T47D (cell line): Measurements from ENCODE around the gene ERMN.
A peak's percentile ranks its signal among the peaks of the same experiment; 100 is the strongest.
"Not testable (repeated sequence)": the region's sequence is repeated elsewhere in the genome, so short reads cannot be mapped to it uniquely, and the experiment has no call there.

Experiments
- DNase-seq, 2 experiments: peaks; one replicate each; pipeline versions ENCODE4 v3.0.0 to v3.0.0-alpha.2; 2011 to 2012; ENCODE audit warnings: low read depth in 1 of 2, low spot score in 1 of 2
- JUND ChIP-seq: IDR thresholded peaks from 2 replicates; pipeline ENCODE4 v1.6.1; 2012; ENCODE audit warnings: low read depth
- in situ Hi-C: cut with HindIII; loops from 2 replicates; pipeline ENCODE4 v1.10.0; 2016; ENCODE audit warnings: low sequenced_read_pairs, low pct_unique_long_range_greater_than_20kb

The ERMN gene

DNA sequence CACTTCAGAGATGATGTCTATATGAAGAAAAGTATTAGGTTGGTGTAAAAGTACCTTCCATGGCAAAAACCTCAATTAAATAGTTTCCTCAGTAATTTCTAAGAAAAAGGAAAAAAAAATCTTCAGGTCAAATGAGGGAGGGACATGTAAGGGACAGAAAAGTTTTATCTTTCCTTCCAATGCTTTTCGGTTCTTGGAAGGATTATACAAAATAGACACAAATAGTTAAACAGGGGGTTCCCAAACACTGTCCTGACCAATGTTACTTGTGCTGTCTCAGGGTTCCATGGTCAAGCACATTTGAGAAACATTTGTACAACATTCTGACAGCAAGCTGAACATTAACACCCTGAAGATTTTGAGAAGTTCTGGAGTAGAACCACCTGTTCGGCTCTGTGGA, 22.0 kb downstream of the ERMN start:
- no peak for DNase-seq
- TF ChIP-seq JUND: no peak
- in situ Hi-C loops: no loop called here

DNA sequence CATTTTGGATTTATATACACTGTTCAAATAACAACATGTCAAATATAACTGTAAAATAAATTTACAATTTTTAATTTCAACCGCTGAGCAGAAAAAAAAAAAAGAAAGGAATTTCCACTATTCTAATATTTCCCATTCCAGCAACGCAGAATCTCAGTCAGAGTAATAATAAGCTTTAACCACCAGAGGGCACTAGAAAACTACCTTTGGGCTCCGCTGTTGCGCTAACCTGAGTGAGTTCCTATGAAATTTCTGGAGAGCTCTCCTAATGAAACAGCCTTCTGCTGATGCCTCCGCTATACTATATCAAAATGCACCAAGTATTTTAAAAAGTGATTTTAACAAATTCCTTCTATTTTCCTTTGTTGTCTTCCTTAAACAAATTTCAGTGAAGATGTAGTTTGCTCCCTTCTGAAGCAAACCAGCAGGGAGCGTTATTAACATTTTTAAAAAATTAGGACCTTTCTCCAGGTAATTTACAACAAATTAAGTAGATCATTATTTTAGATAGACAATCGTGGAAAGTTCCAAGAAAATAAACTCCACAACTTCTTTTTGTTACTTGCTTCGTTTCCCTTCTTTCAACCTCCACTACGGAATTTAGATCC, 23.0 kb downstream of the ERMN start:
- no peak for TF ChIP-seq JUND
- peak in 1 of 2 experiments; percentile 58 for DNase-seq
- in situ Hi-C loops: no loop called here

DNA sequence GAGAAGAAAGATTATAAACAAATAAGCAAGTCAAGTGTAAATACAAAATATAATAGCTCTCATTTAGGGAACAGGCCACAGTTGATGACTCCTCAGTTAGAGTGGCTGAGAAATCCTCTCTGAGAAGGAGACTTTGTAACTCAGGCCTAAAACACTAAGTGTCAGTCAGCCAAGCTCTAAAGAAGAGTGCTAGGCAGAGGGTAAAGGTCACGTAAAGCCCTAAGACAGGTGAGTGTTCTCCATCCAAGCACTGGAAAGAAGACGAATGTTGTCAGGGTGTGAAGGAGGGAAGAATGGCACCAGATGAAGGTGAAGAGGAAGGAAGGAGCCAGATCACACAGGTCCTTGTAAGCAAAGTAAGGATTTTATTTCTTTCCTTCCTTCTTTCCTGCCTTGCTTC, 24.3 kb downstream of the ERMN start:
- no peak for DNase-seq
- TF ChIP-seq JUND: no peak
- in situ Hi-C loops: no loop called here

DNA sequence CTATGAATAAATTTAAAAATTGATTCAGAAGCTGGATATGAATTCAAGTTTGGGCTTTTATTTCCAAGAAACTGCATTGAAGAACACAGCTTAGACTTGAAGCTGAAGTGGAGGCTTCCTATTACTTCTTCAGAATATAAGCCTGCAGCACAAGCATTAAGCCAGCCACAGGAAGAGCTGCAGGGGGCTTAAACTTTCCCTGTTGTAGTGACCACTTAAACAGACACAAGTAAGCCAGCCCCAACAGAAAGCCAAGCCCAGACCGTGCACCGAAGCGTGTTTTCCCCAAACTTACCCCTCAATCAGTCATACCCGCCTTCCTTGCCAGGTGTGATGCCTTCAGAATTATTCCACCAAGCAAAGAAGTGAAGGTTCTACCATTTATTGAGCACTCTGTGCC, 28.7 kb downstream of the ERMN start:
- TF ChIP-seq JUND: no peak
- in situ Hi-C loops: no loop called here

GRCh38 chr2:157296490-157296889, 29.1 kb downstream of the ERMN start:
- DNase-seq: no peak
- in situ Hi-C loops: no loop called here
- no peak for TF ChIP-seq JUND

More for the DNA sequence above, 28.7 kb downstream of the ERMN start:
- DNase-seq: no peak

DNA sequence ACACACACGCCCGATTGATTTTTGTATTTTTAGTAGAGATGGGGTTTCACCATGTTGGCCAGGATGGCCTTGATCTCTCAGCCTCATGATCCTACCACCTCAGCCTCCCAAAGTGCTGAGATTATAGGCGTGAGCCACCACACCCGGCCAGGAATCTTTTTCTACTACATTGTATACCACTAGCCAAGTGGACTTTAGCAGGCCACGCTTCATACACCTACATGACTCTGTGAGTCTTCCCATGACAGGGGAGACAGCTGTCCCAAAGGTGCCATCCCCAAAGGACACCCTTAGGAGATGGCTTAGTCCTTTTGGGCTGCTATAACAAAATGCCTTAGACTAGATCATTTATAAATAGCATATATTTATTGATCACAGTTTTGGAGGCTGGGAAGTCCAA, 32.8 kb downstream of the ERMN start:
- no peak for TF ChIP-seq JUND
- no peak for DNase-seq
- in situ Hi-C loops: no loop called here

DNA sequence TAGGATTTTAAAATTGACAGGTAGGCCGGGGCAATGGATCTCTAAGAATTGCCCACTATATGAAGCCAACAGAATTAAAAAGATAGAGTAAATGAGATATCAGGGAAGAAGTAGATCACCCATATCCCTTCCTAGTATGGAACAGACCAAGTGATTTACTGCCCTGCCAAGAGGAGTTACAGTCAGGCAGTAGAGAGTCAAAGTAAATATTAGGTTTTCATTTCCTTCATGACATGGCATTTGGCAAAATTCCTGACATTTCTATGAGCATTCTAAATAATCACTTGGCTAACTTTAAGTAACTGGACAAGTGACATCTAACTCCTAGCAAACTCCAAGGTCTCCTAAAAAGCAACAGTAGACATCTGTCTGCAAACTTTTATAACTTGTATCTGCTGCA, 34.6 kb downstream of the ERMN start:
- in situ Hi-C loops: no loop called here
- DNase-seq: peak in 1 of 2 experiments; percentile 74
- TF ChIP-seq JUND: no peak

GRCh38 chr2:157290525-157290924, 35.1 kb downstream of the ERMN start:
- no peak for DNase-seq
- TF ChIP-seq JUND: no peak
- in situ Hi-C loops: no loop called here

DNA sequence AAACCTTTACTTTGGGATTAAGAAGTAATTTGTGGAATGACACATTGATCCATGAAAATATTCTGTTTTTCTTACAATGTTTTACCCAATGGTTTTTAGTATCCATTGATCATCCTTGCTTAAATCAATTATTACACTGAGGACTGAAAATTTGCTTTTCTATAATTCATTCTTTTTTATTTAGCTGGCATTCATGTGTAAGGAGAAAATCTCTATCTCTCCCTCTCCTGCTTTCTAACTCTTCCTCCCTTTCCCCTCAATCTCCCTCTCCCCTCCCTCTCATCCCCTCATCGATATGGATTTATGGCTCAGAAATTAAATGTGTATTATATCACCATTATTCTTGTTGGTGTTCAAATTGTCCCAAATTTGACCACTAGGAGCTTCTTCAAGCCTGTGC, 38.5 kb downstream of the ERMN start:
- TF ChIP-seq JUND: no peak
- in situ Hi-C loops: no loop called here

GRCh38 chr2:157283468-157283867, 42.2 kb downstream of the ERMN start:
- in situ Hi-C loops: no loop called here
- TF ChIP-seq JUND: no peak
- no peak for DNase-seq

More for the DNA sequence above, 38.5 kb downstream of the ERMN start:
- no peak for DNase-seq

GRCh38 chr2:157281316-157281715, 44.3 kb downstream of the ERMN start:
- in situ Hi-C loops: no loop called here
- DNase-seq: no peak
- TF ChIP-seq JUND: no peak

GRCh38 chr2:157279311-157279710, 46.3 kb downstream of the ERMN start:
- DNase-seq, in situ Hi-C loops: not testable (repeated sequence)

- no peak for TF ChIP-seq JUND
- in situ Hi-C loops: no loop called here
- DNase-seq: no peak
These were observed 53.9 kb downstream of the ERMN start for GRCh38 chr2:157271590-157272203.

DNA sequence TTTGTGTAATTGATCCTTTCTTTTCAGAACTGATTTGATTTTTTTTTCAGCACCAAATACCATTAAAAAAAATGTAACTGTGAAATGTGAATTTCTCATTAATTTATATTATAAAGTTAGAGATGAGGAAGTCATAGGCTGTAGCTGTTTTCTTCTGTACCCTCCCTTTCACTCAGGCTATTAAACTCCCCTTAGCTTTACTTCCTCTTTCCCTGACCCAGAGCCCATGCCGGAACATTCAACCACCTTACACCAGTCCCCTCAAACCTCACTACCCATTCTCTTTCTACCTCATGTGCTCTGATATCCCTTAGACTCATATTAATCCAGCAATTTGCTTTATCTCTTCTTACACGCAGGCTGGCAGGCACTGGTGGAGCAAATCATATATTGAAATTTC, 55.7 kb downstream of the ERMN start:
- no peak for TF ChIP-seq JUND
- in situ Hi-C loops: no loop called here
- DNase-seq: no peak
